ENCODE data around the gene RAMACL. TPM values are rescaled to one million over a fixed set of nuclear protein-coding genes. Genes with fewer than 3 reads are reported as not detected.

The RAMACL gene
- total and polyA plus RNA-seq, 2 of the 4 experiments (the other 2 are of a cell fraction): 0.46 to 0.90 TPM

DNA sequence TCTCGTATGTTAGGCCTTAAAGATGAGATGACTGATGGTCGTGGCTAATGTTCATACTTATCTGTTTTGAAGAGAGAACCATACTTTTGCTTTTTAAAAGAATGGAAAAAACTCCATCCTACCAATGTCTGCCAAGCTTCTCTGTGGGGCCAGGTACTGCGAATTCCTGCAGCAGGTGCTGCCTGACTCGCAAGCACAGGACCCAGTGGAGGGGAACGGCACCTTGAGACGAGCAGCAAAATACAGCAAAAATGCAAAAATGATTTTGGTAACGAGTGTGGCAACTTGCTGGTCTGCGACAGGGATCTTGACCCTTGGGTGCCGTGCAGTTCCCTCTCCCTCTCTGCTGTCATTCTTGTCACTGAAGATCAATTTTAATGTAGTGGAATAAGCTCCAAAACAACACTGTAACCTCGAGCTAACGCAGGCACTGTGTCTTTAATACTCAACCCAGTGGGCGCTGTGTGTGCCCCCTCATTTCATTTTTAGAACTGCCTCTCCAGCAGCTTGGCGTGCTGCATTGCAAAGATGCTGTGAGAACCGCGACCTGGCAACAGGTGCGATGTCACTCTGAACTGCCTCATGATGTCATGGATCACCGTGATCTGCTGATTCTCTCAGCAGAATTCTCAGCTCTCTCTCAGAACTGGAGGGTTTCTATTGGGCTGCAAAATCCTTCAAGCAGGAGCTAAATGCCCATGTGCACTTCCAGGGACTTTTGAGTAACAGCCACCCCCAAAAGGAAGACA lies 51.6 kb downstream of the RAMACL start (continued):
- no peak for TF ChIP-seq CHD1 (IDR thresholded peaks at IDR 0.05; ENCODE audit: low read depth, low read length)

DNA sequence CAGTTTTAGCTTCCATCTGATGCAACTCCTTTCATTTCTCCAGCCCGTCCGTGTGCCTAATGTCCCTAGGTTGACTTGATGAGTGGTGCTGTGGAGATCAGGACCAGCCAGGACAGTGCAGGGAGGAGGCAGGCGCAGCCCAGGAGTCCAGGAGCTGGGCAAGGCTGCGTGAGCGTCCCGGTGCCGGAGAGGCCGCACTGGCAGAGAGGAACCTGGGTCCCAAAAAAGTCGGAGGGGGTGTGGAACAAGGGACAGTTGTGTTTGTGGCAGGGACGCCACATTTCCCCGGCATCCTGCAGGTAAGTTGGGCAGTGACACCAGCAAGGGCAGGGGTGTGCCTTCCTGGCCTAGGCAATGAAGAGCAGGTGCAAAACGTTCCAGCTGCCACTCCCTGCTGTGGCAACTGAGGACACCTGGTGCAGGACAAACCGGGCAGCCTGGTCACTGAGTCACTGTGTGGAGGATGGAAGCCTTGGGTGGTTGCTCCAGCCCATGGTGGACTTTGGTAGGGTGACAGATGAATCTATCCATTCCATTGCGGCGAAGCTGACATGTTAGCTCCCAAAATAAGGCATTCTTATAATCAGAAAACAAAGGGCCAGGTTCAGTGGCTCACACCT lies 53.2 kb downstream of the RAMACL start:
- ChIA-PET POLR2A (ENCODE audit: unreplicated experiment) (no interaction called here), CTCF (interaction anchor here (1.0 kb wide), 1 partner anchor 8 kb away, joined by 3 read pairs; no protein-coding TSS in a partner anchor)
- no peak overlapping the region for H2BK15ac ChIP-seq (ENCODE audit: low read depth, low read length)
- dilution Hi-C loops (cut with HindIII; ENCODE audit: low sequenced_read_pairs, unreplicated experiment) (no loop called here), intact Hi-C loops (cut with micrococcal nuclease) (no loop called here), in situ Hi-C loops (cut with MboI; ENCODE audit: low sequenced_read_pairs) (no loop called here)
- H3K4me3 ChIP-seq (ENCODE audit: insufficient read depth, low read depth, low read length): no peak overlapping the region
- H3K4me1 ChIP-seq (ENCODE audit: control insufficient read depth, insufficient read depth, low read length): peaks cover 5% of the 10 kb centered on the region; the same call in 1 of the 2 replicates
- no peak overlapping the region for H3K9ac ChIP-seq (ENCODE audit: low read depth, low read length)
- H4K8ac ChIP-seq (ENCODE audit: low read depth in 2 of 2, low read length in 2 of 2): no peak overlapping the region
- H3K27me3 ChIP-seq (ENCODE audit: control insufficient read depth, insufficient read depth, low read length): no peaks in the 10 kb centered on the region
- no peak for DNase-seq
- ATAC-seq (ENCODE audit: low read depth): no peak
- no peak overlapping the region for H3K27ac ChIP-seq (ENCODE audit: insufficient read depth, low read length)
- peaks cover 7% of the 10 kb centered on the region; the same call in 1 of the 2 replicates for H3K9me1 ChIP-seq (ENCODE audit: insufficient read depth, low read length)
- WGBS, 2 experiments (ENCODE audit: extremely low coverage in 2 of 2, insufficient read length in 1 of 2): 100% methylated on average over 3 of the region's 15 CpGs; no CpG with 5 or more reads in 1 of the 2 experiments
- H3K56ac ChIP-seq (ENCODE audit: extremely low read depth, insufficient read depth, low read length): no peak overlapping the region
- H3K4me2 ChIP-seq (ENCODE audit: low read depth, low read length): no peak overlapping the region
- H3K14ac ChIP-seq (replicated peaks; ENCODE audit: low read depth, low read length): no peak overlapping the region
- H2AK9ac ChIP-seq (replicated peaks; ENCODE audit: low read depth, low read length, poor library complexity): no peak overlapping the region
- H4K5ac ChIP-seq (ENCODE audit: low read depth, low read length): no peak overlapping the region
- no peak overlapping the region for H2BK20ac ChIP-seq (ENCODE audit: low read depth, low read length)
- no peak overlapping the region for H2AFZ ChIP-seq (replicated peaks; ENCODE audit: low read length, poor library complexity)
- H3K36me3 ChIP-seq (ENCODE audit: control insufficient read depth, insufficient read depth, low read length): peaks cover 56% of the 10 kb centered on the region
- no peak overlapping the region for H4K91ac ChIP-seq (ENCODE audit: insufficient read depth, low read depth, low read length)
- BruUV-seq (replicated peaks): no TSS peak
- H4K20me1 ChIP-seq (ENCODE audit: insufficient read depth, low read length): no peaks in the 10 kb centered on the region
- H2AK5ac ChIP-seq (ENCODE audit: low read depth, low read length): no peak overlapping the region
- H3K18ac ChIP-seq (ENCODE audit: low read depth, low read length): no peak overlapping the region
- no peaks in the 10 kb centered on the region for H3K9me3 ChIP-seq (ENCODE audit: control insufficient read depth, insufficient read depth, low read length)
- H3K4ac ChIP-seq (ENCODE audit: low read depth, low read length): no peak overlapping the region
- no peaks in the 10 kb centered on the region; a peak in 1 of 4 replicates for H3K79me1 ChIP-seq (ENCODE audit: low read depth in 1 of 2, low read length in 2 of 2)
- no peak overlapping the region for H2BK5ac ChIP-seq (ENCODE audit: low read depth, low read length, poor library complexity, severe bottlenecking)
- no peak overlapping the region for H2BK120ac ChIP-seq (ENCODE audit: low read depth, low read length)
- H3K23ac ChIP-seq (ENCODE audit: low read depth, low read length): no peak overlapping the region
- TF ChIP-seq RFX5 (IDR thresholded peaks at IDR 0.05; ENCODE audit: low read depth, low read length): no peak
- no peak for TF ChIP-seq MAFK (IDR thresholded peaks at IDR 0.05; ENCODE audit: low read depth, low read length)
- TF ChIP-seq, protein P1, sequence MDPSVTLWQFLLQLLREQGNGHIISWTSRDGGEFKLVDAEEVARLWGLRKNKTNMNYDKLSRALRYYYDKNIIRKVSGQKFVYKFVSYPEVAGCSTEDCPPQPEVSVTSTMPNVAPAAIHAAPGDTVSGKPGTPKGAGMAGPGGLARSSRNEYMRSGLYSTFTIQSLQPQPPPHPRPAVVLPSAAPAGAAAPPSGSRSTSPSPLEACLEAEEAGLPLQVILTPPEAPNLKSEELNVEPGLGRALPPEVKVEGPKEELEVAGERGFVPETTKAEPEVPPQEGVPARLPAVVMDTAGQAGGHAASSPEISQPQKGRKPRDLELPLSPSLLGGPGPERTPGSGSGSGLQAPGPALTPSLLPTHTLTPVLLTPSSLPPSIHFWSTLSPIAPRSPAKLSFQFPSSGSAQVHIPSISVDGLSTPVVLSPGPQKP (IDR thresholded peaks at IDR 0.05; ENCODE audit: borderline replicate concordance, low read depth, low read length): no peak
- no peak for TF ChIP-seq POLR2A (IDR thresholded peaks at IDR 0.05; ENCODE audit: low read depth, low read length)
- no peak for TF ChIP-seq MAZ (IDR thresholded peaks at IDR 0.05; ENCODE audit: borderline replicate concordance, low read depth, low read length)
- TF ChIP-seq, protein P2, sequence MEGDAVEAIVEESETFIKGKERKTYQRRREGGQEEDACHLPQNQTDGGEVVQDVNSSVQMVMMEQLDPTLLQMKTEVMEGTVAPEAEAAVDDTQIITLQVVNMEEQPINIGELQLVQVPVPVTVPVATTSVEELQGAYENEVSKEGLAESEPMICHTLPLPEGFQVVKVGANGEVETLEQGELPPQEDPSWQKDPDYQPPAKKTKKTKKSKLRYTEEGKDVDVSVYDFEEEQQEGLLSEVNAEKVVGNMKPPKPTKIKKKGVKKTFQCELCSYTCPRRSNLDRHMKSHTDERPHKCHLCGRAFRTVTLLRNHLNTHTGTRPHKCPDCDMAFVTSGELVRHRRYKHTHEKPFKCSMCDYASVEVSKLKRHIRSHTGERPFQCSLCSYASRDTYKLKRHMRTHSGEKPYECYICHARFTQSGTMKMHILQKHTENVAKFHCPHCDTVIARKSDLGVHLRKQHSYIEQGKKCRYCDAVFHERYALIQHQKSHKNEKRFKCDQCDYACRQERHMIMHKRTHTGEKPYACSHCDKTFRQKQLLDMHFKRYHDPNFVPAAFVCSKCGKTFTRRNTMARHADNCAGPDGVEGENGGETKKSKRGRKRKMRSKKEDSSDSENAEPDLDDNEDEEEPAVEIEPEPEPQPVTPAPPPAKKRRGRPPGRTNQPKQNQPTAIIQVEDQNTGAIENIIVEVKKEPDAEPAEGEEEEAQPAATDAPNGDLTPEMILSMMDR (conservative IDR thresholded peaks at IDR 0.05; ENCODE audit: low read depth, low read length): no peak
- TF ChIP-seq, protein P3, sequence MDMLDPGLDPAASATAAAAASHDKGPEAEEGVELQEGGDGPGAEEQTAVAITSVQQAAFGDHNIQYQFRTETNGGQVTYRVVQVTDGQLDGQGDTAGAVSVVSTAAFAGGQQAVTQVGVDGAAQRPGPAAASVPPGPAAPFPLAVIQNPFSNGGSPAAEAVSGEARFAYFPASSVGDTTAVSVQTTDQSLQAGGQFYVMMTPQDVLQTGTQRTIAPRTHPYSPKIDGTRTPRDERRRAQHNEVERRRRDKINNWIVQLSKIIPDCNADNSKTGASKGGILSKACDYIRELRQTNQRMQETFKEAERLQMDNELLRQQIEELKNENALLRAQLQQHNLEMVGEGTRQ (IDR thresholded peaks at IDR 0.05; ENCODE audit: low read depth, low read length): no peak
- TF ChIP-seq BHLHE40 (IDR thresholded peaks at IDR 0.05; ENCODE audit: low read depth, low read length): no peak
- TF ChIP-seq CEBPB (IDR thresholded peaks at IDR 0.05; ENCODE audit: low read depth, low read length): no peak
- no peak for TF ChIP-seq RAD21 (IDR thresholded peaks at IDR 0.05; ENCODE audit: low read length)
- TF ChIP-seq FOS (IDR thresholded peaks at IDR 0.05; ENCODE audit: low read depth, low read length): no peak

Data from IMR-90 (cell line).